Stimulated activated CD4-positive, alpha-beta T cell treated with anti-CD3 and anti-CD28 coated beads, Interleukin-1b, Interleukin-23, amount 100 ng/mL, for 48 hours (primary cell): ENCODE data around the gene CREB5.

Source experiments
- DNase-seq: peaks from one replicate; pipeline ENCODE4 v3.0.0-alpha.2; 2020

The CREB5 gene

GRCh38 chr7:28724563-28724962 lies 312.2 kb downstream of the CREB5 start:
- DNase-seq = no peak

- DNase-seq = no peak
Observed at GRCh38 chr7:28725045-28725642, 312.8 kb downstream of the CREB5 start.

DNA sequence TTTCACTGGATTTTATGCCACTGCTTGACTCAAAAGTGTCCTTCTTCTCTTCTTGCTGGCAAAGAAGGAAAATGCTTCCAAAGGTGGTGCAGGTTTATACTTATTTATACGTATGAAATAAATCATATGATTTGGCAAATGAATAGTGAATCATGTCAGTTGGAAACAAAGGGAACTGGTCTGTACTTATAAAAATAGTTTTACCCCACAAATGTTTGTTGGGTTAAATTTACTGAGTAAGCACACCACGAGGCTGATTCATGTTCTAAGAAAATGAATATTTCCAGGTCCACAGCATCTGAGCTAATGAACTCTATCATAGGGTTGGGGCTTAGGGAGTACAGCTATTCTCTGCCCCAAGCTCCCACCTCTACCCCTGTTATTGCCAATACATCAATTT lies 313.6 kb downstream of the CREB5 start:
- no peak for DNase-seq

DNA sequence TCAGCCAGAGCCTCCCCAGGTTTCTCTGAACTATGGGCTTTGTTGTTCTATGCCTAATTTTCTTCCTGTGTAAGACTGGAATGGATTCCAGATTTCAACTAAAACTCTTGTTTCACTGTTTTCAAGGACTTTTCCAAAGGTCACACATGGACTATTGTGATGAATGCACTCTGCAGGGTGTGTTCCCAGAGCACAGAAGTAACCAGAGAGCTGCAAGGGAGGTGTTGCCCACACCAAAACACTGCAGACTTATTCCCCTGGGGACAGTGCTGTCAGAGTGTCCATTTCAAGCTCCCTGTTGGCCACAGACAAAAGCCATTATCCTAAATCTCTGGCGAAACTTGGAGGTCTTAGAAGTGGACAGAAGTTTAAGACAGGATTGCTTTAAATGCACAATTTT lies 314.2 kb downstream of the CREB5 start:
- no peak for DNase-seq

- no peak for DNase-seq
Observed at GRCh38 chr7:28729281-28729680, 317.0 kb downstream of the CREB5 start.

DNA sequence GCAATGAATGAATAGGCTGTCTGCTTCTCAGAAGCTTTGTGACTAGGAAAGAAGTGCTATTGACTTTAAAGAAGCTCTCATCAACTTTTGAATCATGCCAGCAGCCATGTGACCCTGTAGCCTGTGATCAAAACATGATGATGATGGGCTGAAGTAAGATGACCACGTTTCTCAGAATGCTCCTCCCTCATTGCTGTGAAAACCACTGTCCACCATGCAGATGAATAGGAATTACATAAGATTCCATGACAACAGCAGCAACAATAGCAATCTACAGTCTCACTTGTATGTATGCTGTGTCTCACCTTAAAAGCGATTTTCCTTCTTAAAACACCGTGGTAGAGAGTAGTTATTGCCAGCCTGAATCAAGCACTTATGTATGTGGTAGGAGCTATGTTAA lies 317.4 kb downstream of the CREB5 start:
- no peak for DNase-seq

- DNase-seq = no peak
Observed at GRCh38 chr7:28731092-28731658, 318.9 kb downstream of the CREB5 start.

DNA sequence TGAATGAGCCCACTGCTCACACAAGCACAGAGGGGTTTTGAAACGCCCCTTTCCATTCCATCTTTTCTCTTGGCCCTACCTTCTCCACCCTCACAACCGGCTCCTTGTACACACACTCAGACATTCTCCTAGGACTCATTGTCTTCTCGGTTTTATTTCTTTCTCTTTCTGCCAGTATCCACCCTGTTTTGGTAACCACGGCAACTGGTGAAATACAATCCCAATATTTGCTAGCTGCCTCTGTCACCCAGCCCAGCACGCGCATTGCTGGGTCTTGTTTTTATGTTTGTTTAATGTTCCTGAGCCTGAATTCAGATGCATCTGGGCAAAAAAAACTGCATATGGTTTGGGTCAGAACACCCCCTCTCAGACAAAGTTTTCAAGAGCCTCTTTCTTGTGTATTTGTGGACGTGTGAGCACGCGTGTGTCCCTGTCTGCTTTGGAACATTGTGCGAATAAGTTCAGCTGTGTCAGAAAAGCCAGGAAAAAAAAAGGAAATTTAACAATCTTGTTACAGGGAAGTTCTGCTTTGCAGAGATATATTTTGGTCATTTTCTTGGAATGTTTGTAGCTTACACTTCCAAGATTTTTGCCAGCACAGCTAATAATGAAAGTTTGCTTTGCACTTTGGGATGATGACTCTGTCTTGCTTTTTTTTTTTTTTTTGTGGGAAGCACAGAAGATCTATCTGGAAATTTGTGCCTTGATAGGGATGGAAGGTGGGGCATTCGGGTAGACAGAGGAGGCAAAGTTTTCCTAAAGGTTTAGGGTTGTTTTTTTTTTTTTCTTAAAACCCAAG lies 320.0 kb downstream of the CREB5 start:
- DNase-seq = no peak

GRCh38 chr7:28733035-28733434 lies 320.7 kb downstream of the CREB5 start:
- DNase-seq = no peak

DNA sequence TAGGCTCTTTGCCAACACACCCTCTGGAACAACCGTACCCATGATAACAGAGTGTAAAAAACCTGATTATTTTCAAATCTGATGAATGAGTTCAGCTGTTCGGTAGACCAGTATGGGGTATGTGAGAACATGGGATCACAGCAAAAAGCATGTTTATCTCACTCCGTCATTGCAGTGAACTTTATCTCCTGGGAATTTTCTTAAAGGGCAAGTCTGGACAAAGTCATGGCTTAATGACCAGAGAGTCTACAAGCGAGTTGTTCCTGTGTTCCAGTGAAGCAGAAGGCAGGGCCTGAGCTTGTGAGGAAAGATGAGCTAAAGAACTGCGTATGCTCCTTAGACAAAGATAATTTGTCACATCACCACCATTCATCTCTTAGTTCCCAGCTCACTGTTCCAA lies 326.1 kb downstream of the CREB5 start:
- no peak for DNase-seq

GRCh38 chr7:28739128-28739527 lies 326.8 kb downstream of the CREB5 start:
- DNase-seq = no peak

GRCh38 chr7:28739826-28740225 lies 327.5 kb downstream of the CREB5 start:
- DNase-seq = no peak

DNA sequence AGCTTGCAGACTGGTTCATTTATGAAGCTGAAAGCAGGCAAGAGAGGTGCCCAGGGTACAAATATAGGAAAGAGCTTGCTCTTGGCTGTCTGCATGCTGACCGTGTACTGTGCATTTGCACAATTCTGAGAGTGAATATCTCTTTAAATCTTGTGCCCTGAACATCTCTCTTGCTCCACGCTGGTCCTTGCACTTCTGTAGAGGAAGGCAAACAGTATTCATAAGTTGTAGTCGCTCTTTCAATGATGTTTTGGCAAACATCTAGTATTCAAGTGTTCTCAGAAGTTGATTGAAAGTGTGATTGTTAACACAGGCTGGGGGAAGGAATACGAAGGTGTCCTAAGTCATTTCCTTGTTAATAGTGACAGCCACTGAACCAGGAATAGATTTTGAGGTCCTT lies 332.6 kb downstream of the CREB5 start:
- DNase-seq = no peak

DNA sequence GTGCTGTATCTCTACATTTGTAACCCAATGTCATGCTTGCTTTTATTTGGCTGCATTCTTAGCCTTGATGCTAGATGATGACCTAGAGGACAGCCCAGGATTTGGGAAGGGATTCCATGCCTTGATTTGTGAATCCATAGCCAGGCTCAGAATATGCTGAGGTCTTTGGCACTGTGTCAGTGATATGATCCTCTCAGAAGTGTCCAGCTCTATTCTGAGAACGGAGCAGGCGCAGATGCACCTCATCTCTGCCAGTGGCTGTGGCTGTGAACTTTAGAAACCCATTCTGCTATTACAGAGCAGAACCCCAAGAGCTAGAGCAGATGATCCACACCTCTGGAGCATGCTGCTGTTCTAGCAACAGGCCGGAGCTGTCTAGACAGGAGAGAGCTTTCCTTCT lies 333.0 kb downstream of the CREB5 start:
- no peak for DNase-seq

DNA sequence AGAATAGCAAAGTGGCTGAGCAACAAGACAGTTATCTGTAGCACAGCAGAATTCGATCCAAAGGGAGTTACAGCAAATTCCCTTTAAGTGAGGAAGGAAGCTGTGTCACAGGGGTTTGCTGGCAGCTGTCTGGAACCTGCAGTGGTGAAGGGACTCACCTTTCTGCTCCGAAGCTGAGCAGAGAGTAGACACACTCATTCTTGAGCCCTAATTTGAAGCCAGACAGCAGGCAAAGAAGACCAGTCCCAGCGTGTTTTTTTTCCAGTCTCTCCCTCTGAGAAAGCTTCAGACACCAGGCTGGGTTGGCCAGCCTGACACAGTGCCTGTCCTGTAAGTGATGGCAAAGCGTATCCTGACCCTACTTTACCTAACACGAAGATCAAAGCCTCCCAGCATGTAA lies 335.1 kb downstream of the CREB5 start:
- DNase-seq = no peak

DNA sequence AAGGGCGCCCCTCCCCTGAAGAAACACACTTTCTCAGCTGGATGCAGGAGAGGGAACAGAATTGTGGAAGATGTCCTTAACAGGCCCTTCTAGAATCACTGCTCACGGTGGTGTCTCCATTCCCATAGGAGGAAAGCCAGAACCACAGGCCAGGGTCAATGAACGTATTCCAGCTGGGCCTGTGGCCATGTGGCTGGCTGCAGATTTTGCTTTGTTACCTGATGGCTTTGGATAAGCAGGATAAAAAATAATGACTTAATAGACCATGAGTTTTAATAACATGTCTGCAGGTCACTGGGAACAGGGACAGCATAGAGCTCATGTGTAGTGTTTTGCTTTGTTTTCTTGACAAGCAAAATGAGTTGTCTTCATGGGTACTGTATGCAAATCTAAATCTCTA lies 335.5 kb downstream of the CREB5 start:
- DNase-seq = no peak

DNA sequence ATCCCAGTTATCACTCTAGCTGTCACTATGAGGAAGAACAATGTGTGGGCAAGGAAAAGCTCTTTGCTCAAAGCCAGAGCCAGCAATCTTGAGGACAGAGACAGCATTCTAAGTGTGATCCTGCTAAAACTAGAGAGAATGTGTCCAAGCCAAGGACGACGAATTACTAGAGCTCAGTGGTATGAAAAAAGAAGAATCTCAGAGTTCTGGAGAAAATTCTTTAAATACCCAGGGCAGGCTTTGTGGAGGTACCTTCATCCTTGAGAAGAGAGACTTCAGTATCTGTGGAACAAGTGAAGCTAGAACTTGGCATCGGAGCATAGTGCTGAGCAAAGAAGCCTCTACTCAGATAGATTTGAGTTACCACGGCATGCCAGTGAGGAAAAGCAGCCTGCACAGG lies 336.0 kb downstream of the CREB5 start:
- no peak for DNase-seq

- DNase-seq = no peak
Observed at GRCh38 chr7:28748933-28749584, 336.7 kb downstream of the CREB5 start.

GRCh38 chr7:28749638-28750037 lies 337.3 kb downstream of the CREB5 start:
- no peak for DNase-seq

GRCh38 chr7:28750981-28751380 lies 338.7 kb downstream of the CREB5 start:
- no peak for DNase-seq

DNA sequence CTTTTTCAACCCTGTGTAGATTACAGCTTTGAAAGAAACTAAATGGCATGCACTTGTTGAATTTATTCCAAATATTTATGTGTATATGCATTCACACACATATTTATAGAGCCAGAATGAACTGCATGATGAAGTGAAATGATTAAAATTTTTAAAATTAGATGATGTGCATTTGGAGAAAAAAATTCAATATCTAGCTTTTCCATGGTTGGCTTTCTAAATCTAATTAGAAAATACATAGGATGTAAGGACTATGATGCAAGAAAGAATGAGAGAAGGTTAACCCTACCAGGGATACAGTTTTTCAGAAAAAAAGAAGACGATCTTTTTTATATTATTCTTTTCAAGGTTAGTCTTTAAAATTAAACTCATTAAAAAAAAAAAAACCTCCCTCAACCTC lies 341.3 kb downstream of the CREB5 start:
- no peak for DNase-seq

- DNase-seq = no peak
Observed at GRCh38 chr7:28754027-28754426, 341.7 kb downstream of the CREB5 start.

DNA sequence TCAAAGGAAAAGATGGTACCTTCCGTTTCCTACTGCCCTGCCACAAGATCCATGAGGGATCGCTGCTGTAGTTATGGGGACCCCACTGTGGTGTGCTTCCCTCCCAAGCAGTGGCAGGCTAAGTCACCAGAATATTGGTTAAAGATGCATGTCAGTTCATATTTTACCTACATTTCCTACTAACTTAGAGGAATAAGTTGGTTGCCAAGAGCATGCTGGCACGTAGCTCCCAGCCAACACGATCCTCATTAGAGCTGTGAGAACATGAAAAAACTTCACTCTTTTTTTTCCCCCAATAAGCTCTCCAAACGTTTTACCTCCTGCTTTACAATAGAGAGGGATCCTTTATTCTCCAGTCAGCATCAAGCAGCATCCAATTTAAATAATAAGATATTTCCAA lies 342.1 kb downstream of the CREB5 start:
- DNase-seq = no peak

GRCh38 chr7:28755255-28755654 lies 342.9 kb downstream of the CREB5 start:
- DNase-seq = no peak
